ENCODE measurements around the gene SMG6. TPM values are rescaled to one million over a fixed set of nuclear protein-coding genes. Genes with fewer than 3 reads are reported as not detected.

The SMG6 gene
- total and polyA plus RNA-seq, 2 of the 4 experiments (the other 2 are of a cell fraction), result 16.3 to 30.3 TPM

DNA sequence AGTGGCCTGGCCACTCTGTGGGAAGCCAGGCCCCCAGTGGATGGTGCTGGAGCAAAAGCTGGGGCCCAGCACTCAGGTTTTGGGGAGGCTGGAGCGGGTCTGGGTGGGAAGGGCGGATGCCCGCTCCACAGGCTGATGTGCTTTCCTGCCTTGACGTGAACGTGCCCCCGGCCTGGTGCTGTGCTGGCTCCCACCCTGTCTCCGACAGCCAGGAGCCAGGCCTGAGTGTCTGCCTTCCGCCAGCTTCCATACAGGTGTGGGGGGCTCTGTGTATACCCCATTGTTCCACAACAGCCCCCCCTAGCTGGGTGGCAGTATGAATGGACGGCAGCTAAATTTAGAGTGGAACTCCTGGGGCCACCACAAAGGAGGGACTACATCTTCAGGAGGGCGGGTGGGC lies 228.7 kb downstream of the SMG6 start:
- H2BK15ac ChIP-seq (ENCODE audit: low read depth, low read length), result no peak overlapping the region; the same call in 2 of the 3 replicates
- no peak overlapping the region for H2AFZ ChIP-seq (replicated peaks; ENCODE audit: low read length, poor library complexity)
- ChIA-PET CTCF (interaction anchor here (0.6 to 1.2 kb wide), 3 partner anchors 13 to 233 kb away, joined by 3 to 4 read pairs (median 3); no protein-coding TSS in a partner anchor), POLR2A (ENCODE audit: unreplicated experiment) (no interaction called here)
- H3K27me3 ChIP-seq (ENCODE audit: control insufficient read depth, insufficient read depth, low read length), result no peaks in the 10 kb centered on the region
- H3K4me1 ChIP-seq (ENCODE audit: control insufficient read depth, insufficient read depth, low read length), result peaks cover 44% of the 10 kb centered on the region
- H3K27ac ChIP-seq (ENCODE audit: insufficient read depth, low read length), result no peak overlapping the region
- H3K4me2 ChIP-seq (ENCODE audit: low read depth, low read length), result no peak overlapping the region
- H3K9me1 ChIP-seq (ENCODE audit: insufficient read depth, low read length), result peaks cover 26% of the 10 kb centered on the region
- ATAC-seq (ENCODE audit: low read depth) (no peak), DNase-seq (no peak)
- H3K79me1 ChIP-seq (ENCODE audit: low read depth in 1 of 2, low read length in 2 of 2), result peaks cover 11 to 44% of the 10 kb centered on the region in 2 experiments
- no TSS peak for BruUV-seq (replicated peaks)
- in situ Hi-C loops (cut with MboI; ENCODE audit: low sequenced_read_pairs), result no loop called here
- H4K8ac ChIP-seq (ENCODE audit: low read depth in 2 of 2, low read length in 2 of 2), result peak overlapping the region in 1 of 2 experiments; percentile 86; a peak in 2 of 4 replicates
- intact Hi-C loops (cut with micrococcal nuclease), result no loop called here
- H2BK120ac ChIP-seq (ENCODE audit: low read depth, low read length), result peak overlapping the region; percentile 69; the same call in 1 of the 2 replicates
- 0 out of 2 replicates have a peak overlapping the region, but pooled peaks have one; percentile 54 for H2BK20ac ChIP-seq (ENCODE audit: low read depth, low read length)
- H3K23ac ChIP-seq (ENCODE audit: low read depth, low read length), result no peak overlapping the region
- no peak overlapping the region for H3K56ac ChIP-seq (ENCODE audit: extremely low read depth, insufficient read depth, low read length)
- 93% methylated on average over 3 of the region's 10 CpGs; no CpG with 5 or more reads in 1 of the 2 experiments for WGBS, 2 experiments (ENCODE audit: extremely low coverage in 2 of 2, insufficient read length in 1 of 2)
- peak overlapping the region; percentile 74 for H3K4ac ChIP-seq (ENCODE audit: low read depth, low read length)
- peak overlapping the region; percentile 46 for H2AK9ac ChIP-seq (replicated peaks; ENCODE audit: low read depth, low read length, poor library complexity)
- no peaks in the 10 kb centered on the region for H4K20me1 ChIP-seq (ENCODE audit: insufficient read depth, low read length)
- no peak overlapping the region for H3K14ac ChIP-seq (replicated peaks; ENCODE audit: low read depth, low read length)
- TF ChIP-seq RAD21 (IDR thresholded peaks at IDR 0.05; ENCODE audit: low read length), result no peak
- dilution Hi-C loops (cut with HindIII; ENCODE audit: low sequenced_read_pairs, unreplicated experiment), result no loop called here
- no peaks in the 10 kb centered on the region for H3K9me3 ChIP-seq (ENCODE audit: control insufficient read depth, insufficient read depth, low read length)
- no peak overlapping the region for H4K5ac ChIP-seq (ENCODE audit: low read depth, low read length)
- H3K4me3 ChIP-seq (ENCODE audit: insufficient read depth, low read depth, low read length), result no peak overlapping the region
- no peak overlapping the region for H3K9ac ChIP-seq (ENCODE audit: low read depth, low read length)
- peaks cover 21% of the 10 kb centered on the region for H3K36me3 ChIP-seq (ENCODE audit: control insufficient read depth, insufficient read depth, low read length)
- peak overlapping the region; percentile 38 for H2BK5ac ChIP-seq (ENCODE audit: low read depth, low read length, poor library complexity, severe bottlenecking)
- peak overlapping the region; percentile 60; the same call in 1 of the 2 replicates for H4K91ac ChIP-seq (ENCODE audit: insufficient read depth, low read depth, low read length)
- no peak overlapping the region for H3K18ac ChIP-seq (ENCODE audit: low read depth, low read length)
- peak overlapping the region; percentile 59; the same call in 1 of the 2 replicates for H2AK5ac ChIP-seq (ENCODE audit: low read depth, low read length)
